GM20431 (cell line): Measurements from ENCODE around the gene MGLL.

Experiments
- in situ Hi-C: fragments of 300-500 bp; cut with MseI, MboI; formaldehyde crosslinking; loops from one replicate; pipeline ENCODE4 v1.15.0; 2020; ENCODE audit warnings: low sequenced_read_pairs; ENCODE audit not compliant: unreplicated experiment

MGLL gene

GRCh38 chr3:127670761-127671522 is 151.4 kb downstream of the MGLL start:
- in situ Hi-C loops = loop anchor here (25.0 kb wide), 1 partner anchor 316 kb away; no protein-coding TSS in a partner anchor

- in situ Hi-C loops = loop anchor here (25.0 kb wide), 1 partner anchor 317 kb away; no protein-coding TSS in a partner anchor
Measured at GRCh38 chr3:127670229-127670559, 152.1 kb downstream of the MGLL start.

- in situ Hi-C loops = loop anchor here (25.0 kb wide), 1 partner anchor 318 kb away; no protein-coding TSS in a partner anchor
Measured at GRCh38 chr3:127669541-127670228, 152.6 kb downstream of the MGLL start.

GRCh38 chr3:127668906-127669305 is 153.4 kb downstream of the MGLL start:
- in situ Hi-C loops = loop anchor here (25.0 kb wide), 1 partner anchor 318 kb away; no protein-coding TSS in a partner anchor

GRCh38 chr3:127667119-127667681 is 155.1 kb downstream of the MGLL start:
- in situ Hi-C loops = loop anchor here (25.0 kb wide), 1 partner anchor 320 kb away; no protein-coding TSS in a partner anchor

GRCh38 chr3:127666676-127667075 is 155.6 kb downstream of the MGLL start:
- in situ Hi-C loops = loop anchor here (25.0 kb wide), 1 partner anchor 321 kb away; no protein-coding TSS in a partner anchor

GRCh38 chr3:127665586-127665985 is 156.7 kb downstream of the MGLL start:
- in situ Hi-C loops = loop anchor here (25.0 kb wide), 1 partner anchor 322 kb away; no protein-coding TSS in a partner anchor

GRCh38 chr3:127665165-127665564 is 157.2 kb downstream of the MGLL start:
- in situ Hi-C loops = loop anchor here (25.0 kb wide), 1 partner anchor 322 kb away; no protein-coding TSS in a partner anchor

GRCh38 chr3:127663151-127663550 is 159.2 kb downstream of the MGLL start:
- in situ Hi-C loops = loop anchor here (25.0 kb wide), 1 partner anchor 324 kb away; no protein-coding TSS in a partner anchor

GRCh38 chr3:127662001-127662469 is 160.3 kb downstream of the MGLL start:
- in situ Hi-C loops = loop anchor here (25.0 kb wide), 1 partner anchor 325 kb away; no protein-coding TSS in a partner anchor

- in situ Hi-C loops = loop anchor here (25.0 kb wide), 1 partner anchor 326 kb away; no protein-coding TSS in a partner anchor
Measured at GRCh38 chr3:127661600-127661999, 160.7 kb downstream of the MGLL start.

- in situ Hi-C loops = loop anchor here (25.0 kb wide), 1 partner anchor 327 kb away; no protein-coding TSS in a partner anchor
Measured at GRCh38 chr3:127660621-127661251, 161.6 kb downstream of the MGLL start.

GRCh38 chr3:127658234-127658633 is 164.1 kb downstream of the MGLL start:
- in situ Hi-C loops = loop anchor here (25.0 kb wide), 1 partner anchor 329 kb away; no protein-coding TSS in a partner anchor

- in situ Hi-C loops = loop anchor here (25.0 kb wide), 1 partner anchor 330 kb away; no protein-coding TSS in a partner anchor
Measured at GRCh38 chr3:127656906-127657305, 165.4 kb downstream of the MGLL start.

- in situ Hi-C loops = loop anchor here (25.0 kb wide), 1 partner anchor 332 kb away; no protein-coding TSS in a partner anchor
Measured at GRCh38 chr3:127655641-127656040, 166.7 kb downstream of the MGLL start.

- in situ Hi-C loops = loop anchor here (25.0 kb wide), 1 partner anchor 332 kb away; no protein-coding TSS in a partner anchor
Measured at GRCh38 chr3:127654993-127655392, 167.3 kb downstream of the MGLL start.

GRCh38 chr3:127654374-127654773 is 167.9 kb downstream of the MGLL start:
- in situ Hi-C loops = loop anchor here (25.0 kb wide), 1 partner anchor 333 kb away; no protein-coding TSS in a partner anchor

- in situ Hi-C loops = loop anchor here (25.0 kb wide), 1 partner anchor 335 kb away; no protein-coding TSS in a partner anchor
Measured at GRCh38 chr3:127652246-127652995, 169.9 kb downstream of the MGLL start.
